HepG2 (cell line): ENCODE measurements around the gene GCNT3. TPM values are rescaled to one million over a fixed set of nuclear protein-coding genes. Genes with fewer than 3 reads are reported as not detected.

ENCODE experiments used
- HNF1B ChIP-seq: sonication (generic); formaldehyde crosslinking; IDR thresholded peaks from 2 replicates; pipeline ENCODE4 v1.5.1; 2020; ENCODE audit warnings: mild to moderate bottlenecking, moderate library complexity, missing genetic modification reagents
- KLF12 ChIP-seq: sonication (generic); formaldehyde crosslinking; IDR thresholded peaks from 2 replicates; pipeline ENCODE4 v1.4.0; 2020; ENCODE audit warnings: missing genetic modification reagents, borderline replicate concordance
- LCORL ChIP-seq, 2 experiments: fragments of 450-650 bp in 1 of 2; sonication (generic) in 1 of 2; formaldehyde crosslinking in 1 of 2; IDR thresholded peaks; 2 replicates each; pipeline versions ENCODE4 v1.5.0 to v1.6.1; 2017 to 2020; ENCODE audit warnings: antibody characterized with exemption in 1 of 2, missing genetic modification reagents in 1 of 2
- MAZ ChIP-seq, 2 experiments: sonication (generic) in 1 of 2; formaldehyde crosslinking in 1 of 2; IDR thresholded peaks; 2 replicates each; pipeline versions ENCODE4 v1.5.0 to v1.6.1; 2012 to 2020; ENCODE audit warnings: low read depth in 2 of 2, mild to moderate bottlenecking in 2 of 2, borderline replicate concordance in 1 of 2, improper control_type of control experiment in 1 of 2, low read length in 1 of 2, missing genetic modification reagents in 1 of 2, moderate library complexity in 1 of 2
- NR3C1 ChIP-seq: sonication (generic); formaldehyde crosslinking; IDR thresholded peaks from 2 replicates; pipeline ENCODE4 v1.4.0; 2020; ENCODE audit warnings: missing genetic modification reagents
- RERE ChIP-seq: IDR thresholded peaks from 2 replicates; pipeline ENCODE4 v1.6.1; 2016; ENCODE audit warnings: low read depth, missing genetic modification reagents, missing compliant biosample characterization
- SP5 ChIP-seq: IDR thresholded peaks from 2 replicates; pipeline ENCODE4 v1.6.1; 2016; ENCODE audit warnings: low read depth, borderline replicate concordance
- ZBTB20 ChIP-seq: sonication (generic); formaldehyde crosslinking; IDR thresholded peaks from 2 replicates; pipeline ENCODE4 v1.8.1; 2023; ENCODE audit warnings: missing genetic modification reagents, low read depth, mild to moderate bottlenecking, borderline replicate concordance
- ZNF318 ChIP-seq: sonication (generic); formaldehyde crosslinking; IDR thresholded peaks from 2 replicates; pipeline ENCODE4 v1.4.0; 2020; ENCODE audit warnings: mild to moderate bottlenecking, missing genetic modification reagents
- ZNF33A ChIP-seq: sonication (generic); formaldehyde crosslinking; IDR thresholded peaks from 2 replicates; pipeline ENCODE4 v1.5.1; 2020; ENCODE audit warnings: missing genetic modification reagents, mild to moderate bottlenecking, moderate library complexity, borderline replicate concordance
- ZNF777 ChIP-seq: sonication (generic); formaldehyde crosslinking; IDR thresholded peaks from 2 replicates; pipeline ENCODE4 v1.4.0; 2020; ENCODE audit warnings: missing genetic modification reagents
- polyA plus RNA-seq, 8 experiments: library from polyadenylated mRNA; depleted of rRNA in 3 of 8; stranded (reverse) in 7 of 8; unstranded in 1 of 8; fragments of >200 nt; fragmentation: Illumina TruSeq in 4 of 8; extraction: Trizol in 4 of 8; gene quantifications; 2 replicates each; pipeline versions ENCODE4 v1.2.1 to v1.2.3, GENCODE V29; 2011 to 2016; ENCODE audit warnings: low read depth in 4 of 8, missing spikeins in 1 of 8, mixed read lengths in 1 of 8; ENCODE audit not compliant: insufficient read depth in 1 of 8
- total RNA-seq, 5 experiments: library from RNA; depleted of rRNA; stranded (reverse); fragments of >200 nt; fragmentation: Illumina TruSeq; extraction: Trizol; gene quantifications; 2 replicates each; pipeline ENCODE4 v1.2.3, GENCODE V29; 2016; ENCODE audit warnings: low read depth in 1 of 5

GCNT3 gene
- total and polyA plus RNA-seq, 2 of the 13 experiments (the other 11 are each of a cell fraction or from before 2014, with no cell fraction given): 6.8 to 9.8 TPM

- TF ChIP-seq RERE (CRISPR knock-in tag) (no peak), NR3C1 (CRISPR knock-in tag) (no peak), ZBTB20 (CRISPR knock-in tag) (no peak), LCORL (IDR thresholded peaks at IDR 0.05) (no peak), LCORL (CRISPR knock-in tag; IDR thresholded peaks at IDR 0.05) (no peak), SP5 (CRISPR knock-in tag) (peak; percentile 56; the same call in 1 of the 2 replicates), ZNF777 (CRISPR knock-in tag) (peak; percentile 20; the same call in 1 of the 2 replicates), KLF12 (CRISPR knock-in tag) (0 out of 2 replicates have a peak, but pooled peaks have one; percentile 44), ZNF33A (CRISPR knock-in tag) (peak; percentile 66; the same call in 1 of the 2 replicates), MAZ (IDR thresholded peaks at IDR 0.05; ENCODE audit: borderline replicate concordance, low read depth, low read length) (peak; percentile 74; the same call in 1 of the 2 replicates), MAZ (CRISPR knock-in tag; IDR thresholded peaks at IDR 0.05; ENCODE audit: low read depth) (no peak; the same call in 1 of the 2 replicates), ZNF318 (peak; percentile 49; the same call in 1 of the 2 replicates), HNF1B (CRISPR knock-in tag) (peak; percentile 78)
Measured at GRCh38 chr15:59656897-59657634, 45.5 kb downstream of the GCNT3 start, which contains the start of gene GTF2A2 (continued).
